NCI-H146 (cell line): ENCODE measurements around the gene NEO1.

ENCODE experiments used
- DNase-seq: peaks from one replicate; lab custom pipeline; 2025; lab: John Stamatoyannopoulos, UW

Gene NEO1

DNA sequence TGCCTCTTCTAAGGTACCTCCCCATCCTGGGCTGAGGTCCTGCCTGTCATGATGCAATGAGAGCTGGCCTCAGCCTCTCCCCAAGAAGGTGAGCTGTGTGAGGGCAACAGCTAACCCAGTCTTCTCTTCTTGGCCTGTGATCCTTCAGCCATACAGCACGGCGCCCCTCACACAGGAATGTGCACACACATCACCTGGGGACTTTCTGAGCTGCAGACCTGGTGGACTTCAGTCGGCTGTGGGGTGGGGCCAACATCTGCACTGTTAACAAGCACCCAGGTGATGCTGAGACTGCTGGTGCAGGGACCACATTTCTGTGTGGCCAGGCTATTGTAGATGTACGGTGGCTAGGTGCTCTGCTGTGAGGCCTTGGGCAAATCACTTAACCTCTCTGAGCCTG, 302.0 kb downstream of the NEO1 start:
- no peak for DNase-seq
